Urinary bladder (tissue), 4 donors: ENCODE results near the gene CAPZB. TPM values are rescaled to one million over a fixed set of nuclear protein-coding genes. Genes with fewer than 3 reads are reported as not detected.
"Not testable (repeated sequence)": the region's sequence is repeated elsewhere in the genome, so short reads cannot be mapped to it uniquely, and the experiment has no call there.

ENCODE experiments used
- DNase-seq: peaks from one replicate; pipeline ENCODE4 v3.0.0-alpha.2; 2015; ENCODE audit errors: extremely low spot score
- H3K27ac ChIP-seq: one replicate; pipeline ENCODE4 v1.5.1; 2013; ENCODE audit warnings: low read depth, mild to moderate bottlenecking, moderate library complexity
- H3K36me3 ChIP-seq: one replicate; pipeline ENCODE4 v1.6.1; 2013; ENCODE audit warnings: mild to moderate bottlenecking, moderate library complexity; ENCODE audit not compliant: insufficient read depth
- H3K4me1 ChIP-seq: one replicate; pipeline ENCODE4 v1.6.1; 2013; ENCODE audit warnings: mild to moderate bottlenecking, moderate library complexity; ENCODE audit not compliant: insufficient read depth
- H3K4me3 ChIP-seq: one replicate; pipeline ENCODE4 v1.5.1; 2013; ENCODE audit warnings: low read depth, low read length
- WGBS: extraction: QIAGEN DNeasy Blood & Tissue Kit; methylation state at CpG from one replicate; pipeline ENCODE4 v1.1.7; 2013; 5-methylcytosine and 5-hydroxymethylcytosine counted together
- polyA plus RNA-seq: library from polyadenylated mRNA; stranded (reverse); fragments of 200-250 nt; gene quantifications from one replicate; pipeline ENCODE4 v1.2.3, GENCODE V29; 2013
- total RNA-seq: library from RNA; depleted of rRNA; stranded (reverse); fragments of >200 nt; gene quantifications from one replicate; pipeline ENCODE4 v1.2.3, GENCODE V29; 2014
- donor health status: healthy with polysubstance abuse.
- donor health status: healthy.

CAPZB gene
- total and polyA plus RNA-seq, 2 donors: 77.1 to 372 TPM

- H3K27ac ChIP-seq: no peak overlapping the region
- peaks cover 3% of the 10 kb centered on the region for H3K36me3 ChIP-seq
- DNase-seq: no peak
- 92% methylated on average over 4 of the region's 4 CpGs for WGBS
- no peak overlapping the region for H3K4me3 ChIP-seq
- no peaks in the 10 kb centered on the region for H3K4me1 ChIP-seq
Measured at GRCh38 chr1:19313636-19313959, 171.7 kb downstream of the CAPZB start.

GRCh38 chr1:19312782-19313635 is 172.3 kb downstream of the CAPZB start:
- no peak for DNase-seq
- peak overlapping the region; percentile 38 for H3K27ac ChIP-seq
- H3K4me1 ChIP-seq: no peaks in the 10 kb centered on the region
- peak overlapping the region; percentile 68 for H3K4me3 ChIP-seq
- 41% methylated on average over 20 of the region's 20 CpGs for WGBS
- H3K36me3 ChIP-seq: peaks cover 3% of the 10 kb centered on the region

GRCh38 chr1:19311931-19312781 is 173.2 kb downstream of the CAPZB start, which contains the start of the genes AKR7A2 and SLC66A1:
AKR7A2 (minus strand) TSS chr1:19312144; CDS start chr1:19312124, 20 bp downstream.
SLC66A1 (plus strand) TSS chr1:19312326; CDS start chr1:19317678, 5,352 bp downstream.
- peak; percentile 67 for DNase-seq
- H3K36me3 ChIP-seq: no peaks in the 10 kb centered on the region
- H3K4me1 ChIP-seq: no peaks in the 10 kb centered on the region
- peak within 1 kb of the TSS; percentile 38 for H3K27ac ChIP-seq
- under 1% methylated on average over 105 of the region's 105 CpGs for WGBS
- peak within 1 kb of the TSS; percentile 68 for H3K4me3 ChIP-seq

GRCh38 chr1:19311503-19311930 is 173.8 kb downstream of the CAPZB start:
- no peak for DNase-seq
- no peaks in the 10 kb centered on the region for H3K4me1 ChIP-seq

GRCh38 chr1:19310720-19311502 is 174.4 kb downstream of the CAPZB start:
- Histone ChIP-seq H3K27ac (no peak overlapping the region), H3K4me3 (peak overlapping the region; percentile 68), H3K4me1 (no peaks in the 10 kb centered on the region), H3K36me3 (no peaks in the 10 kb centered on the region)
- DNase-seq: no peak
- 45% methylated on average over 13 of the region's 13 CpGs for WGBS

More at GRCh38 chr1:19311503-19311930, 173.8 kb downstream of the CAPZB start:
- 1% methylated on average over 29 of the region's 29 CpGs for WGBS
- Histone ChIP-seq H3K27ac (no peak overlapping the region), H3K36me3 (no peaks in the 10 kb centered on the region), H3K4me3 (peak overlapping the region; percentile 68)

- Histone ChIP-seq H3K4me3 (no peak overlapping the region), H3K27ac (no peak overlapping the region), H3K36me3 (no peaks in the 10 kb centered on the region), H3K4me1 (no peaks in the 10 kb centered on the region)
- no peak for DNase-seq
- 89% methylated on average over 7 of the region's 7 CpGs for WGBS
Measured at GRCh38 chr1:19310061-19310460, 175.3 kb downstream of the CAPZB start.

GRCh38 chr1:19309123-19309813 is 176.1 kb downstream of the CAPZB start:
- no peak for DNase-seq
- no peaks in the 10 kb centered on the region for H3K4me1 ChIP-seq
- no peak overlapping the region for H3K27ac ChIP-seq
- WGBS: 67% methylated on average over 6 of the region's 6 CpGs
- H3K4me3 ChIP-seq: no peak overlapping the region
- peaks cover 2% of the 10 kb centered on the region for H3K36me3 ChIP-seq

- Histone ChIP-seq H3K4me1 (no peaks in the 10 kb centered on the region), H3K36me3 (peaks cover 2% of the 10 kb centered on the region), H3K27ac (no peak overlapping the region), H3K4me3 (no peak overlapping the region)
- DNase-seq: no peak
- WGBS: 95% methylated on average over 3 of the region's 3 CpGs
Measured at GRCh38 chr1:19308509-19308907, 176.8 kb downstream of the CAPZB start.

GRCh38 chr1:19307794-19308508 is 177.4 kb downstream of the CAPZB start:
- no peak overlapping the region for H3K27ac ChIP-seq
- 92% methylated on average over 10 of the region's 10 CpGs for WGBS
- no peaks in the 10 kb centered on the region for H3K4me1 ChIP-seq
- no peak overlapping the region for H3K4me3 ChIP-seq
- peaks cover 2% of the 10 kb centered on the region for H3K36me3 ChIP-seq
- DNase-seq: no peak

GRCh38 chr1:19306941-19307340 is 178.4 kb downstream of the CAPZB start:
- Histone ChIP-seq H3K4me1 (no peaks in the 10 kb centered on the region), H3K36me3 (peaks cover 2% of the 10 kb centered on the region), H3K4me3 (no peak overlapping the region), H3K27ac (no peak overlapping the region)
- no peak for DNase-seq
- 95% methylated on average over 6 of the region's 6 CpGs for WGBS

GRCh38 chr1:19305880-19306279 is 179.5 kb downstream of the CAPZB start:
- 93% methylated on average over 11 of the region's 11 CpGs for WGBS
- Histone ChIP-seq H3K36me3 (peaks cover 2% of the 10 kb centered on the region), H3K4me3 (no peak overlapping the region), H3K27ac (no peak overlapping the region), H3K4me1 (no peaks in the 10 kb centered on the region)
- DNase-seq: no peak

GRCh38 chr1:19304081-19304480 is 181.3 kb downstream of the CAPZB start:
- 94% methylated on average over 10 of the region's 10 CpGs for WGBS
- DNase-seq, H3K4me1 ChIP-seq, H3K27ac ChIP-seq, H3K36me3 ChIP-seq, H3K4me3 ChIP-seq: not testable (repeated sequence)
